ENCODE measurements around the gene NOS3. TPM values are rescaled to one million over a fixed set of nuclear protein-coding genes. Genes with fewer than 3 reads are reported as not detected.

The NOS3 gene
- total RNA-seq, 1 experiment from 2014 or later = 0.66 TPM

DNA sequence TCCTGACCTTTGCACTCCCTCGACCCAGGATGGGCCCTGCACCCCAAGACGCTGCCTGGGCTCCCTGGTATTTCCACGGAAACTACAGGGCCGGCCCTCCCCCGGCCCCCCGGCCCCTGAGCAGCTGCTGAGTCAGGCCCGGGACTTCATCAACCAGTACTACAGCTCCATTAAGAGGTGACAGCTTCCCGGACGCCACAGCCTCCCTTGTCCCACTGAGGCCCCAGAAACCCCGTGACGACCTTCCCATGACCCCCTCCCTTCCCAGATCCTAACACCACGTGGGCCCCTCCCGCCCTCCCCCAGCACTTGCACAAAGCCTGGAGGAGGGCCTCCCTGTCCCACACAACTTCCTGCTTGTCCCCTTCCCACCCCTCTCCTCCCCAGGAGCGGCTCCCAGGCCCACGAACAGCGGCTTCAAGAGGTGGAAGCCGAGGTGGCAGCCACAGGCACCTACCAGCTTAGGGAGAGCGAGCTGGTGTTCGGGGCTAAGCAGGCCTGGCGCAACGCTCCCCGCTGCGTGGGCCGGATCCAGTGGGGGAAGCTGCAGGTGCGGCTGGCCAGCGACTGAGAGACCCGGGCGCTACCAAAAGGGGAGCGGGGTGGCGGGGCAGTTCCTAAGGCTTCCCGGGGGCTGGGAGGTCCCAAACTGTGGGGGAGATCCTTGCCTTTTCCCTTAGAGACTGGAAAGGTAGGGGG is 5.7 kb downstream of the NOS3 start:
- DNase-seq (no peak), ATAC-seq (no peak)
- ChIA-PET POLR2A (ENCODE audit: unreplicated experiment) (no interaction called here), CTCF (no interaction called here)
- Histone ChIP-seq H3K27ac (ENCODE audit: low read length) (no peak overlapping the region), H3K9ac (ENCODE audit: low read length) (no peak overlapping the region), H3K79me2 (ENCODE audit: low read length) (no peaks in the 10 kb centered on the region), H3K9me2 (replicated peaks; ENCODE audit: low read length) (no peaks in the 10 kb centered on the region), H3F3A (ENCODE audit: low read length, unreplicated experiment) (no peaks in the 10 kb centered on the region), H3K27me3 (ENCODE audit: low read length) (no peaks in the 10 kb centered on the region), H3K9me3 (ENCODE audit: low read length) (no peaks in the 10 kb centered on the region), H3K4me2 (ENCODE audit: low read length) (no peak overlapping the region), H4K20me1 (ENCODE audit: low read length) (no peaks in the 10 kb centered on the region), H2AFZ (ENCODE audit: low read length) (no peak overlapping the region), H3K4me3 (ENCODE audit: low read length) (no peak overlapping the region), H3K36me3 (ENCODE audit: low read depth, low read length) (no peaks in the 10 kb centered on the region), H3K4me1 (ENCODE audit: insufficient read depth, low read length) (no peaks in the 10 kb centered on the region; the same call in 1 of the 2 replicates)
- BruUV-seq (replicated peaks) = no TSS peak
- TF ChIP-seq, protein P1, sequence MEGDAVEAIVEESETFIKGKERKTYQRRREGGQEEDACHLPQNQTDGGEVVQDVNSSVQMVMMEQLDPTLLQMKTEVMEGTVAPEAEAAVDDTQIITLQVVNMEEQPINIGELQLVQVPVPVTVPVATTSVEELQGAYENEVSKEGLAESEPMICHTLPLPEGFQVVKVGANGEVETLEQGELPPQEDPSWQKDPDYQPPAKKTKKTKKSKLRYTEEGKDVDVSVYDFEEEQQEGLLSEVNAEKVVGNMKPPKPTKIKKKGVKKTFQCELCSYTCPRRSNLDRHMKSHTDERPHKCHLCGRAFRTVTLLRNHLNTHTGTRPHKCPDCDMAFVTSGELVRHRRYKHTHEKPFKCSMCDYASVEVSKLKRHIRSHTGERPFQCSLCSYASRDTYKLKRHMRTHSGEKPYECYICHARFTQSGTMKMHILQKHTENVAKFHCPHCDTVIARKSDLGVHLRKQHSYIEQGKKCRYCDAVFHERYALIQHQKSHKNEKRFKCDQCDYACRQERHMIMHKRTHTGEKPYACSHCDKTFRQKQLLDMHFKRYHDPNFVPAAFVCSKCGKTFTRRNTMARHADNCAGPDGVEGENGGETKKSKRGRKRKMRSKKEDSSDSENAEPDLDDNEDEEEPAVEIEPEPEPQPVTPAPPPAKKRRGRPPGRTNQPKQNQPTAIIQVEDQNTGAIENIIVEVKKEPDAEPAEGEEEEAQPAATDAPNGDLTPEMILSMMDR (conservative IDR thresholded peaks at IDR 0.05; ENCODE audit: low read depth, low read length) = no peak
- TF ChIP-seq EZH2 (IDR thresholded peaks at IDR 0.05; ENCODE audit: low read length, unreplicated experiment) = no peak
- no peak for TF ChIP-seq EZH2phosphoT487 (IDR thresholded peaks at IDR 0.05; ENCODE audit: borderline replicate concordance, low read length)
- intact Hi-C loops (cut with micrococcal nuclease) = no loop called here

DNA sequence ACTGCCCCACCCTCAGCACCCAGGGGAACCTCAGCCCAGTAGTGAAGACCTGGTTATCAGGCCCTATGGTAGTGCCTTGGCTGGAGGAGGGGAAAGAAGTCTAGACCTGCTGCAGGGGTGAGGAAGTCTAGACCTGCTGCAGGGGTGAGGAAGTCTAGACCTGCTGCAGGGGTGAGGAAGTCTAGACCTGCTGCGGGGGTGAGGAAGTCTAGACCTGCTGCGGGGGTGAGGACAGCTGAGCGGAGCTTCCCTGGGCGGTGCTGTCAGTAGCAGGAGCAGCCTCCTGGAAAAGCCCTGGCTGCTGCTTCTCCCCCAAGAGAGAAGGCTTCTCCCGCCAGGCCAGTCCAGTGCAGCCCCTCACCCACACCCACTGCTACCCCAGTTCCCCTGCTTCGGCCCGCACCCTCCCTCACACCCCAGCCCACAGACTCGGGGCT is 6.3 kb downstream of the NOS3 start:
- Histone ChIP-seq H3K27me3 (ENCODE audit: low read length) (no peaks in the 10 kb centered on the region), H2AFZ (ENCODE audit: low read length) (no peak overlapping the region), H3K4me2 (ENCODE audit: low read length) (no peak overlapping the region), H3F3A (ENCODE audit: low read length, unreplicated experiment) (no peaks in the 10 kb centered on the region), H4K20me1 (ENCODE audit: low read length) (no peaks in the 10 kb centered on the region), H3K9ac (ENCODE audit: low read length) (no peak overlapping the region), H3K9me3 (ENCODE audit: low read length) (no peaks in the 10 kb centered on the region), H3K27ac (ENCODE audit: low read length) (no peak overlapping the region), H3K4me3 (ENCODE audit: low read length) (no peak overlapping the region), H3K4me1 (ENCODE audit: insufficient read depth, low read length) (no peaks in the 10 kb centered on the region), H3K9me2 (replicated peaks; ENCODE audit: low read length) (no peaks in the 10 kb centered on the region), H3K79me2 (ENCODE audit: low read length) (no peaks in the 10 kb centered on the region), H3K36me3 (ENCODE audit: low read depth, low read length) (no peaks in the 10 kb centered on the region)
- CTCF ChIA-PET = no interaction called here
- no peak for ATAC-seq
- POLR2A ChIA-PET (ENCODE audit: unreplicated experiment) = no interaction called here
- DNase-seq = no peak
- BruUV-seq (replicated peaks) = no TSS peak
- intact Hi-C loops (cut with micrococcal nuclease) = no loop called here
- TF ChIP-seq, protein P1 (conservative IDR thresholded peaks at IDR 0.05; ENCODE audit: low read depth, low read length) = no peak
- TF ChIP-seq EZH2 (IDR thresholded peaks at IDR 0.05; ENCODE audit: low read length, unreplicated experiment) (no peak), EZH2phosphoT487 (IDR thresholded peaks at IDR 0.05; ENCODE audit: borderline replicate concordance, low read length) (no peak)

DNA sequence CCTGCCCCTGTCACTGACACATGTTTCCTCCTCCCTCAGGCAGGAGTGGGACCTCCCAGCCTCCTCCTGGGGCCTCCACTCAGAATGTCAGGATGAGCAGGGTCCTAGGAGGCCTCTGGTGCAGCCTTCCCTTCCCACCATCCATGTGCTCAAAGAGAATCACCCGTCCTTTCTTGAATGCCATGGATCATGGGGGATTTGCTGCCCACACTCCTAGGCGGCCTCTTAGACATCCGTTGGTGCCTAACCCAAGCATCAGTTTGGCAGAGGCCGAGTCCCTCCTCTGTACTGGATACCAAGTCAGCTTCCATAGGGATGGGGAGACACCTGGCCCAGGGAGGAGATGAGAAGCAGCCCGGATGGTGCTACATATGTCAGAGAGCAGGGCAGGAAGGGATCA is 7.0 kb downstream of the NOS3 start:
- no peaks in the 10 kb centered on the region for H3K4me1 ChIP-seq (ENCODE audit: insufficient read depth, low read length)
- no peaks in the 10 kb centered on the region for H3K36me3 ChIP-seq (ENCODE audit: low read depth, low read length)
- H3K79me2 ChIP-seq (ENCODE audit: low read length) = no peaks in the 10 kb centered on the region
- no peak overlapping the region for H3K27ac ChIP-seq (ENCODE audit: low read length)
- no peaks in the 10 kb centered on the region for H3K27me3 ChIP-seq (ENCODE audit: low read length)
- ATAC-seq = no peak
- TF ChIP-seq EZH2phosphoT487 (IDR thresholded peaks at IDR 0.05; ENCODE audit: borderline replicate concordance, low read length) = no peak
- TF ChIP-seq, protein P1 (conservative IDR thresholded peaks at IDR 0.05; ENCODE audit: low read depth, low read length) = no peak
- TF ChIP-seq EZH2 (IDR thresholded peaks at IDR 0.05; ENCODE audit: low read length, unreplicated experiment) = no peak
- H3K9ac ChIP-seq (ENCODE audit: low read length) = no peak overlapping the region
- no peak overlapping the region for H2AFZ ChIP-seq (ENCODE audit: low read length)
- H4K20me1 ChIP-seq (ENCODE audit: low read length) = no peaks in the 10 kb centered on the region
- no TSS peak for BruUV-seq (replicated peaks)
- ChIA-PET POLR2A (ENCODE audit: unreplicated experiment) (no interaction called here), CTCF (no interaction called here)
- no peaks in the 10 kb centered on the region for H3K9me3 ChIP-seq (ENCODE audit: low read length)
- no peak for DNase-seq
- no peak overlapping the region for H3K4me2 ChIP-seq (ENCODE audit: low read length)
- no peaks in the 10 kb centered on the region for H3F3A ChIP-seq (ENCODE audit: low read length, unreplicated experiment)
- H3K4me3 ChIP-seq (ENCODE audit: low read length) = no peak overlapping the region
- intact Hi-C loops (cut with micrococcal nuclease) = no loop called here
- H3K9me2 ChIP-seq (replicated peaks; ENCODE audit: low read length) = no peaks in the 10 kb centered on the region
